ENCODE data around the gene DPYSL5.

DPYSL5 gene

GRCh38 chr2:26854283-26854827 lies 6.4 kb downstream of the DPYSL5 start:
- Histone ChIP-seq H3K9me3 (ENCODE audit: low read length) (no peaks in the 10 kb centered on the region), H3K4me2 (ENCODE audit: low read length) (no peak overlapping the region), H2AFZ (ENCODE audit: low read length) (no peak overlapping the region), H3K27ac (ENCODE audit: low read depth, low read length, poor library complexity, severe bottlenecking) (no peak overlapping the region), H3K9me2 (ENCODE audit: low read depth, low read length) (no peaks in the 10 kb centered on the region), H3K27me3 (ENCODE audit: insufficient read depth, low read length) (peaks cover 2% of the 10 kb centered on the region; the same call in 1 of the 2 replicates), H3F3A (ENCODE audit: insufficient read depth, low read length) (no peaks in the 10 kb centered on the region), H4K20me1 (ENCODE audit: insufficient read depth, low read length) (no peaks in the 10 kb centered on the region), H3K9ac (ENCODE audit: low read length) (no peak overlapping the region), H3K4me1 (ENCODE audit: insufficient read depth, low read length, severe bottlenecking) (no peaks in the 10 kb centered on the region), H3K4me3 (ENCODE audit: low read depth, low read length, poor library complexity, severe bottlenecking) (no peak overlapping the region), H3K36me3 (ENCODE audit: insufficient read depth, low read length) (no peaks in the 10 kb centered on the region), H3K79me2 (ENCODE audit: insufficient read depth, low read length) (no peaks in the 10 kb centered on the region)
- no peak for TF ChIP-seq EZH2 (IDR thresholded peaks at IDR 0.05; ENCODE audit: borderline replicate concordance, low read length)
- TF ChIP-seq, protein P1, sequence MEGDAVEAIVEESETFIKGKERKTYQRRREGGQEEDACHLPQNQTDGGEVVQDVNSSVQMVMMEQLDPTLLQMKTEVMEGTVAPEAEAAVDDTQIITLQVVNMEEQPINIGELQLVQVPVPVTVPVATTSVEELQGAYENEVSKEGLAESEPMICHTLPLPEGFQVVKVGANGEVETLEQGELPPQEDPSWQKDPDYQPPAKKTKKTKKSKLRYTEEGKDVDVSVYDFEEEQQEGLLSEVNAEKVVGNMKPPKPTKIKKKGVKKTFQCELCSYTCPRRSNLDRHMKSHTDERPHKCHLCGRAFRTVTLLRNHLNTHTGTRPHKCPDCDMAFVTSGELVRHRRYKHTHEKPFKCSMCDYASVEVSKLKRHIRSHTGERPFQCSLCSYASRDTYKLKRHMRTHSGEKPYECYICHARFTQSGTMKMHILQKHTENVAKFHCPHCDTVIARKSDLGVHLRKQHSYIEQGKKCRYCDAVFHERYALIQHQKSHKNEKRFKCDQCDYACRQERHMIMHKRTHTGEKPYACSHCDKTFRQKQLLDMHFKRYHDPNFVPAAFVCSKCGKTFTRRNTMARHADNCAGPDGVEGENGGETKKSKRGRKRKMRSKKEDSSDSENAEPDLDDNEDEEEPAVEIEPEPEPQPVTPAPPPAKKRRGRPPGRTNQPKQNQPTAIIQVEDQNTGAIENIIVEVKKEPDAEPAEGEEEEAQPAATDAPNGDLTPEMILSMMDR (IDR thresholded peaks at IDR 0.05; ENCODE audit: low read length) = no peak

GRCh38 chr2:26855466-26855865 lies 7.5 kb downstream of the DPYSL5 start:
- TF ChIP-seq EZH2 (IDR thresholded peaks at IDR 0.05; ENCODE audit: borderline replicate concordance, low read length) = no peak
- TF ChIP-seq, protein P1 (IDR thresholded peaks at IDR 0.05; ENCODE audit: low read length) = no peak
- no peaks in the 10 kb centered on the region for H3K36me3 ChIP-seq (ENCODE audit: insufficient read depth, low read length)

GRCh38 chr2:26859622-26860021 lies 11.7 kb downstream of the DPYSL5 start:
- Histone ChIP-seq H3K4me3 (ENCODE audit: low read depth, low read length, poor library complexity, severe bottlenecking) (no peak overlapping the region), H3K27ac (ENCODE audit: low read depth, low read length, poor library complexity, severe bottlenecking) (no peak overlapping the region), H3K9me2 (ENCODE audit: low read depth, low read length) (no peaks in the 10 kb centered on the region), H3K9me3 (ENCODE audit: low read length) (no peaks in the 10 kb centered on the region), H3K79me2 (ENCODE audit: insufficient read depth, low read length) (no peaks in the 10 kb centered on the region), H4K20me1 (ENCODE audit: insufficient read depth, low read length) (no peaks in the 10 kb centered on the region), H3K9ac (ENCODE audit: low read length) (no peak overlapping the region), H3F3A (ENCODE audit: insufficient read depth, low read length) (no peaks in the 10 kb centered on the region), H3K27me3 (ENCODE audit: insufficient read depth, low read length) (no peaks in the 10 kb centered on the region), H3K4me1 (ENCODE audit: insufficient read depth, low read length, severe bottlenecking) (no peaks in the 10 kb centered on the region), H3K4me2 (ENCODE audit: low read length) (no peak overlapping the region), H3K36me3 (ENCODE audit: insufficient read depth, low read length) (no peaks in the 10 kb centered on the region), H2AFZ (ENCODE audit: low read length) (no peak overlapping the region)
- TF ChIP-seq, protein P1 (IDR thresholded peaks at IDR 0.05; ENCODE audit: low read length) = no peak
- TF ChIP-seq EZH2 (IDR thresholded peaks at IDR 0.05; ENCODE audit: borderline replicate concordance, low read length) = no peak

More at GRCh38 chr2:26855466-26855865, 7.5 kb downstream of the DPYSL5 start:
- Histone ChIP-seq H3F3A (ENCODE audit: insufficient read depth, low read length) (no peaks in the 10 kb centered on the region), H3K79me2 (ENCODE audit: insufficient read depth, low read length) (no peaks in the 10 kb centered on the region), H3K9me2 (ENCODE audit: low read depth, low read length) (no peaks in the 10 kb centered on the region), H3K9ac (ENCODE audit: low read length) (no peak overlapping the region), H3K4me3 (ENCODE audit: low read depth, low read length, poor library complexity, severe bottlenecking) (no peak overlapping the region), H3K4me1 (ENCODE audit: insufficient read depth, low read length, severe bottlenecking) (no peaks in the 10 kb centered on the region), H3K9me3 (ENCODE audit: low read length) (no peaks in the 10 kb centered on the region), H3K27ac (ENCODE audit: low read depth, low read length, poor library complexity, severe bottlenecking) (no peak overlapping the region), H2AFZ (ENCODE audit: low read length) (no peak overlapping the region), H3K4me2 (ENCODE audit: low read length) (no peak overlapping the region), H4K20me1 (ENCODE audit: insufficient read depth, low read length) (no peaks in the 10 kb centered on the region), H3K27me3 (ENCODE audit: insufficient read depth, low read length) (no peaks in the 10 kb centered on the region)
